GM20431 (cell line): ENCODE results near the gene EXOC3.
"Not testable (repeated sequence)": the region's sequence is repeated elsewhere in the genome, so short reads cannot be mapped to it uniquely, and the experiment has no call there.

Source experiments
- in situ Hi-C: fragments of 300-500 bp; cut with MseI, MboI; formaldehyde crosslinking; loops from one replicate; pipeline ENCODE4 v1.15.0; 2020; ENCODE audit warnings: low sequenced_read_pairs; ENCODE audit not compliant: unreplicated experiment

The EXOC3 gene

DNA sequence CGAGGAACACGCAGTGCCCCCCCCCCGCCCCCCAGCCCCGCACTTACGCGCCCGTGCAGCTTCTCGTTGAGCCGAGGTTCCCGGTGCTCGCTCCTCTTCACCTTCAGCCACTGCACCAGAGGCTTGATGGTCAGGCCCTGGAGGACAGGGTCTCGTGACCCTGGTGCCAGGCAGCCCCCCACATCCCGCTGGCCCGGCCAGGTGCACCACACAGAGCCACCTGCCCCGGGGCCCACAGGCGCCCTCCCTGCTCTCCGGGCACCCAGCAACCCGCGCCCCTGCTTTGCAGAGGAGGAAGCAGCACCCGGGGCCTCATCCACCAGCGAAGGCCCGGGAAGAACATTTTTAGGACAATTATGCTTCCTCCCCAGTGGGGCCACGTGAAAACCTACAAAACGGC lies 39.0 kb downstream of the EXOC3 start:
- in situ Hi-C loops = no loop called here

GRCh38 chr5:482506-482905 lies 39.5 kb downstream of the EXOC3 start:
- in situ Hi-C loops = no loop called here

DNA sequence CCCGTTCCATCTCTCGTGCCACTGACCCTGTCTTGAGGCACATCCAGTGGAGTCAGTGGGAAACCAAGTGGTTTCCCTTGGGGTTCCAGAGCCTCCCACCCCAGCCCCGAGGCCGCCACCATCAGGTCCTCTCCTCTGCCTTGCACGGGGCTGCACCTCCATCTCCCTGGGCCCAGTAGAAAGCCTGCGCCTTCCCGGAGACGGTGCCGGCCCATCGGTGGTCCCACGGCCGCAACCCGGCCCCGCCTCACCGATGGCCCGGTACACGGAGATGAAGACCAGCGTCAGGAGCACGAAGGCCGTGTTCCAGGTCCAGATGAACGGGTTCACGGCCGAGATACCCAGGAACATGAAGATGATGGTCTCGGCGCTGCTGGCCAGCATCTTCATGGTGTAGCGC lies 40.0 kb downstream of the EXOC3 start:
- in situ Hi-C loops = no loop called here

- in situ Hi-C loops = no loop called here
Measured at GRCh38 chr5:483434-484140, 40.6 kb downstream of the EXOC3 start.

DNA sequence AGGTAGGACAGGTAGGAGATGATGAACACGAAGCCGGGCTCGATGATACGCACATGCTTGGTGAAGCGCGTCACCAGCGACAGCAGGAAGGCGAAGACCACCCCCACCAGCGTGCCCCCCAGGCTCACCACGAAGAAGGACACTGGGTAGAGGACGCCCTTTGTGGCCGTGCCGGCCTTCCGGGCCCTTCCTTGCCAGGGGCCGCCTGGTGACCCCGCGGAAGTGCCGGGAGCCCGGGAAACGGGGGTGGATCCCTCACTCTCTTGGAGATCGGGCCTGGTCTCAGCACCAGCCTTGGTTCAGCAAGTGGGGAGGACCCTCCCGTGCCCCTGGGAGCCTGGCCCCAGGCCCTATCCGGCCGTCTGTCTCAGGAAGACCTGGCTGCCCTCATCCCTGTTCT lies 41.6 kb downstream of the EXOC3 start:
- in situ Hi-C loops = no loop called here

DNA sequence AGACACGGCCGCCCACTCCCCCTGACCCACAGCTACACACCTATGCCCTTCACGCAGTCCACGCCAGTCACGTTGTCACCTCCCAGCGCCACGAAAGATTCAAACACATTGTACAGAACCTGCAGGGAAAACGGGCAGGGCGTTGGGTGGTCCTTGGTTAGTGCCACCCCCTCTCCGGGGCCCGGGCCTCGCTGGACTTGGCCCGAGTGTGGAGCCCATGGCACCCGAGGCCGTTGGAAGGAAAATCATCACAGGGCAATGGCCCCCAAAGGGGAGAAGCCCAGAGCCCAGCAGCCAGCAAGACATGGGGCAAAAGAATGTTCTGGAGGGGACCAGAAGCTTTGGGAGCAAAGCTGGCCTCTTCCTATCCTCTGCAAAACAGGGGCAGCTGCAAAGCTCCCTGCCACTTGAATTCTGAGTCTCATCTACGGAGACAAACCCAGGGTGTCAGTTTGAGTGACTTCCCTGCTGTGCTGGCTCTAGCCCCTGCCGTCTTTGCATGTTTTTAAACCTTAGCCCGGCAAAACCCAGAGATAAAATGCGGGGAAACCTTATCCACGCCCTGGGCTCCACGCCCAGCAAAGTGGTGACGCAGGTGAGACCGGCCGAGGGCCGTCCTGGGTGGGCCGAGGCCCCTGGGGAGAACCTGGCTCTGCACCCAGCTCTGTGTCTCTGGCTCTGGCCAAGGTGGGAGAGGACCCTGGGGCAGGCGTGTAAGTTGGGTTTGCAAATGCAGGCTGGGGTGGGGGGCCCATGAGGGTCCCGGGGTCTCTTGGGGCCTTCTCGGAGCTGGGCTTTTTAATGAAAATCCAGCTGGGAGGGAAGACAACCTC lies 42.4 kb downstream of the EXOC3 start:
- in situ Hi-C loops = no loop called here

DNA sequence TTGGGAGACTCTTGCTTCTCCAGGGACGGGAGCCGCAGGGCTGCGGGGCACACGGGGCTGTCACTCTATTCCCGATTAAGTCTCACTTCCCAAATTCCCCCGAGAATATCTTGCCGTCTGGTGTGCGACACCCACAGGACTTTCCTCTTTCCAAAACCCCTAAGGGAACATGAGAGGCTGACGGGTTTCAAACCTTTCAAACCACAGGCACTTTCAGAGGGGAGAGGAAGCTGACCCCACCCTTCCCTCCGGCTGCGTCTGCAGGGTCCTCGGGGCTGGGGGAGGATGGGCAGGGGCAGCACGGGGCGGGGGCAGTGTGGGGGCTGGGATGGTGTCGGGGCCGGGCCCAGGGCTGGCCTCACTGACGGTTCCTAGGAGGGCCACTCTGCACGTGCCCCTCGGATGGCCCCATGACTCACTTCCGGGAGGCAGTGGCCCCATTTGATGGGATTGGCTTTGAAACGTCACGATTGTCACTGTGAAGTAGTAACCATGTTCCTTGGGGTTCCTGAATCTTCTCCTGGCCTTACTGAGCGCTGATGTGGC lies 43.0 kb downstream of the EXOC3 start:
- in situ Hi-C loops = no loop called here

DNA sequence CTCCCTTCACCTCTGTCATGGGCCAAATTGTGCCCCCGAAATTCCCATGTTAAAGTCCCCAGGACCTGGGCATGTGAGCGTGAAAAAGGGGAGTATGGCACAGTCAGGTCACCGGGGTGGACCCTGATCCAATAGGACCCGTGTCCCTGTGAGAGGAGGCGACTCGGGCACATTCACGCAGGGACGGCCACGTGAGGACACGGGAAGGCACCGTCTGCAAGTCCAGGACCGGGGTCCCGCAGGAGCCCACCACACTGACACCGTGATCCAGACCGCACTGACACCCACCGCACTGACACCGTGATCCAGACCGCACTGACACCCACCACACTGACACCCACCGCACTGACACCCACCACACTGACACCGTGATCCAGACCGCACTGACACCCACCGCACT lies 43.6 kb downstream of the EXOC3 start:
- in situ Hi-C loops = not testable (repeated sequence)

DNA sequence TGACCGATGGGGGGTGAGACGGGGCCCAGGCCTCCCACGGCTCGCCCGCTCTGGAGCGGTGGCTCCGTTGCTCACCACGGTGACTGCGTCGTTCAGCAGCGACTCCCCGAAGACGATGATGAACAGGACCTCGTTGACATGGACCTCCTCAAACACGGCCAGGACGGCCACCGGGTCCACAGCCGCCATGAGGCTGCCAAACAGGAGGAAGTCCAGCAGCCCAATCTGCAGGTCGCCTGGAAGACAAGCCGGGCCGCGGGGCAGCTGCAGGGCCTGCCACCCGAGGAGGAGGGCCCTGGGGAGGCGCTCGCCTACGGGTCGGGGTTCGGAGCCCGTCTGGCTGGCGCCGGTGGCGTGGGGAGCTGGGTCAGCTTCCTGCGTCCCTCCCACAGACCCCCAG lies 45.3 kb downstream of the EXOC3 start:
- in situ Hi-C loops = no loop called here

GRCh38 chr5:488744-489688 lies 46.0 kb downstream of the EXOC3 start:
- in situ Hi-C loops = no loop called here

DNA sequence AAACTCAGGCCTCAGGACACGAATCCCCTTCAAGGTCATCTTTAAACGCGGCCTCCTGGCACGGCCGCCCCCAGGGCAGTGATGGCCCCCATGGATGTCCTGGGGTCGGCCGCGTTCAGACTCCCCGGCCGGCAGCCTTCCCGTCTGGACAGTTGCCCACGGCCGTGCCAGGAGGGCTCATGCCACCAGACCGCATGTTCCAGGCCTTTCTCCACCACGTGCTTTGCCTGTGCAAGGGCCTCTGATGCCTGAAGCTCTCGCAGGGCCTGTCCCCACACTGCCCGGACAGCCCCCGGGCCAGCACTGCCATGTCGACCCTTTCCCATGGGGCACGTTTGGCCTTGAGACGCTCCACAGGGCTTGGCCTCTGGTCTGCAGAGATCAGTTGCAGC lies 46.7 kb downstream of the EXOC3 start:
- in situ Hi-C loops = no loop called here

GRCh38 chr5:490116-491106 lies 47.4 kb downstream of the EXOC3 start:
- in situ Hi-C loops = no loop called here

DNA sequence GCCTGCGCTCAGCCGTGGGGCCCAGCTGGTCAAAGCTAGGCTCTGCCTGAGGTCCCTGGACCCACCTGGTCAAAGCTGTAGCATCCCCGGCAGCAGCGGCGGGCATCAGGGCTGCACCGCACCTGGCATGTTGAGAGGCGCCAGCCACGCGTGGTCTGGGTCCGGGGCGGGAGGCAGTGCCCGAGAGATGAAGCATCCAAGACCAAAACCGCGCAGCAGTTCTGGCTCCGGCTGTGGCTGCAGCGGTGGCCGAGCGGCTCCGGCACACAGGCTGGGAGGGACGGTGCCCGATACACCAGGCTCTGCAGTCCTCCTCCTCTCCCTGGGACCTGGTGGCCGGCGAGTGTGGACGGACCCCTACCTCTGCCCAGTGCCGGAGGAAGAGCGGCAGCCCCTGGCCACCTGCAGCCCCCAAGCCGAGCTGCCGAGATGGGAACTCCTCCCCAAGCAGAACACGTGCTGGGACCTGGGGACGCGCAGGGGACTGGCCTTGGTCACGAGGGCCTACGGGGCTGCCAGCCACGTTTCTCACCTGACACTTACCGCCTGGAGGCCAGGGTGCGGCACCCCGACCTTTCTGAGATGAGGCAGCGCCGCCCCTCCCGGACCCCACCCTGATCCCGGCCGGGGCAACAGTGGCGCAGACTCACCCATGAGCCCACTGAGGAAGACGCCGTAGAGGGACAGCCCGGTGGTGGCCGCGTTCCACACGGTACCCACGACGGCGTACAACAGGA lies 48.3 kb downstream of the EXOC3 start:
- in situ Hi-C loops = no loop called here

GRCh38 chr5:491856-492155 lies 48.8 kb downstream of the EXOC3 start:
- in situ Hi-C loops = no loop called here

GRCh38 chr5:492314-492893 lies 49.4 kb downstream of the EXOC3 start:
- in situ Hi-C loops = no loop called here

DNA sequence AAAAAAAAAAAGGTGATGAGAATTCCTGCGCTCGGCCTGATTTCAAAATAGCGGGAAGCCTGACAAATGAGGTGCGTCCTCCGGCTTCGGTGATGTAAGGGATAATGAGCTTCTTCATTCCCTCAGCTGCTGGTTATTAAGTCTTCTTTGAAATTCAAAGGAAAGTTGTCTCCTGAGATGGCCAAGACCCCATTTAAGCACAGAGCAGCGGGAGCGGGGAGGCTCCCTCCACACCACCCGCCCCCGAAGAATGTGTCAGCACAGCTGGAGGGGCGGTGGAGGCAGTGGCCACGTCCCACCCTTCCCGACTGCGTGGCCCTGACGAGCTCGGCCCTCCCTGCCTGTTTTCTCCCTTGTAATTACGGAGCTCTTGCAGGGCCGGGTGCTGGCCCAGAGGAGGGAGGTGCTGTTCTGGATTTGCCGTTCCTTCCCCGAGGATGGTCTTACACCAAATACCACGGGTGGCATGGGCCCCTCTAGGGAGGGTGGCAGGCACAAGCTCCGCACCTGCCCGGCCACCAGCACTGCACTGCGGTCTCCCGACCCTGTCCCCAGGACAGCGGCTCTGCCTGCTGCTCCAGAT lies 50.2 kb downstream of the EXOC3 start:
- in situ Hi-C loops = no loop called here

DNA sequence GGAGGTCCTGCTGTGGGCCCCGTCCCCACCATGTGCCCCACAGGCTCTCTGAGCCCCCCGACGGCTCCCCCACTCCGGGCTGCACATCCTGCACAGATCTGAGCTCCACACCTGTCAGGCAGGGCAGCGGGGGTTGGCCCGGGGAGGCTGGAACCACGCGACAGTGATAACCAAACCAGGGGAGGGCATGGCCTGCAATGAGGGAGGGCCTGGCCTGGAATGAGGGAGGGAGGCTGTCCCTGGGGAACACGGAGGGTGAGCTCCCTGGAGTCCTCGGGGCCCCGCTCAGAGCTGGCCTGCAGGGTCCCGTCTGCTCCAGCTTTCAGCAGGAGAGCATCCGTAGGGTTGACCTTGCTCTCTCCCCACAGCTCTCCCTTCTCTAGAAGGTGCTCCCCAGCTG lies 50.8 kb downstream of the EXOC3 start:
- in situ Hi-C loops = no loop called here

GRCh38 chr5:494667-495255 lies 51.8 kb downstream of the EXOC3 start:
- in situ Hi-C loops = no loop called here
